ENCODE data around the gene FRMPD1.

Gene FRMPD1

GRCh38 chr9:37669232-37669631, 18.5 kb downstream of the FRMPD1 start:
- TF ChIP-seq TAF1 (IDR thresholded peaks at IDR 0.05; ENCODE audit: low read depth, low read length) (no peak), PAX5 (IDR thresholded peaks at IDR 0.05; ENCODE audit: insufficient read depth, low read length, severe bottlenecking) (no peak), POLR2A (IDR thresholded peaks at IDR 0.05; ENCODE audit: low read depth, low read length) (no peak), SPI1 (IDR thresholded peaks at IDR 0.05; ENCODE audit: low read depth, low read length) (no peak), POU2F2 (IDR thresholded peaks at IDR 0.05; ENCODE audit: low read depth, low read length) (no peak), POLR2AphosphoS5 (IDR thresholded peaks at IDR 0.05; ENCODE audit: low read depth, low read length) (no peak)
- FAIRE-seq (no peak), DNase-seq (ENCODE audit: insufficient read length, low spot score) (no peak)

DNA sequence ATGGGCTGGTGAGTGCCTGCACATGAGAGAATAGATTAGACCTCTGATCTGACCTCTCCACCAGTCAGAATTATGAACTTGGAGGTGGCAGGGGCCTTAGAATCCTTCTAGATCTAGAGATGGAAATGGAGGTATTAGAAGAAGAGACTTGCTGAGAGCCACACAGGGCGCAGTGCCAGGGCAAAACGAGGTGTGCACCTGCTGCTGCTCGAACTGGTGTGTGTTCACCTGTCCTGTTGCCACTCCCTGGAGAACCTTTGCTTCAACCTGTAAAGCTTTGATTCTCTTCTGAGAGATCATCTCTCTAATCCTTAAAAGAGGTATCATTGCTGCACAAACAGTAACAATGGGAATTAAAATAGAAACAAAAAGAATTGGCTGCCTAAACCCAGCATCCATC, 24.9 kb downstream of the FRMPD1 start:
- no peak for FAIRE-seq
- no peak for TF ChIP-seq SPI1 (IDR thresholded peaks at IDR 0.05; ENCODE audit: low read depth, low read length)
- TF ChIP-seq PAX5 (IDR thresholded peaks at IDR 0.05; ENCODE audit: insufficient read depth, low read length, severe bottlenecking): no peak
- no peak for TF ChIP-seq POU2F2 (IDR thresholded peaks at IDR 0.05; ENCODE audit: low read depth, low read length)
- no peak for TF ChIP-seq TAF1 (IDR thresholded peaks at IDR 0.05; ENCODE audit: low read depth, low read length)
- no peak for TF ChIP-seq POLR2A (IDR thresholded peaks at IDR 0.05; ENCODE audit: low read depth, low read length)
- TF ChIP-seq POLR2AphosphoS5 (IDR thresholded peaks at IDR 0.05; ENCODE audit: low read depth, low read length): no peak
- DNase-seq (ENCODE audit: insufficient read length, low spot score): no peak

GRCh38 chr9:37676411-37676830, 25.7 kb downstream of the FRMPD1 start:
- no peak for TF ChIP-seq SPI1 (IDR thresholded peaks at IDR 0.05; ENCODE audit: low read depth, low read length)
- no peak for TF ChIP-seq POU2F2 (IDR thresholded peaks at IDR 0.05; ENCODE audit: low read depth, low read length)
- TF ChIP-seq POLR2AphosphoS5 (IDR thresholded peaks at IDR 0.05; ENCODE audit: low read depth, low read length): no peak
- TF ChIP-seq POLR2A (IDR thresholded peaks at IDR 0.05; ENCODE audit: low read depth, low read length): no peak
- TF ChIP-seq PAX5 (IDR thresholded peaks at IDR 0.05; ENCODE audit: insufficient read depth, low read length, severe bottlenecking): no peak
- no peak for TF ChIP-seq TAF1 (IDR thresholded peaks at IDR 0.05; ENCODE audit: low read depth, low read length)
- DNase-seq (ENCODE audit: insufficient read length, low spot score): no peak

GRCh38 chr9:37677435-37677834, 26.7 kb downstream of the FRMPD1 start:
- no peak for TF ChIP-seq PAX5 (IDR thresholded peaks at IDR 0.05; ENCODE audit: insufficient read depth, low read length, severe bottlenecking)
- no peak for TF ChIP-seq SPI1 (IDR thresholded peaks at IDR 0.05; ENCODE audit: low read depth, low read length)
- no peak for TF ChIP-seq POLR2AphosphoS5 (IDR thresholded peaks at IDR 0.05; ENCODE audit: low read depth, low read length)
- TF ChIP-seq POLR2A (IDR thresholded peaks at IDR 0.05; ENCODE audit: low read depth, low read length): no peak
- no peak for TF ChIP-seq TAF1 (IDR thresholded peaks at IDR 0.05; ENCODE audit: low read depth, low read length)
- FAIRE-seq (no peak), DNase-seq (ENCODE audit: insufficient read length, low spot score) (no peak)

More at GRCh38 chr9:37676411-37676830, 25.7 kb downstream of the FRMPD1 start:
- no peak for FAIRE-seq

DNA sequence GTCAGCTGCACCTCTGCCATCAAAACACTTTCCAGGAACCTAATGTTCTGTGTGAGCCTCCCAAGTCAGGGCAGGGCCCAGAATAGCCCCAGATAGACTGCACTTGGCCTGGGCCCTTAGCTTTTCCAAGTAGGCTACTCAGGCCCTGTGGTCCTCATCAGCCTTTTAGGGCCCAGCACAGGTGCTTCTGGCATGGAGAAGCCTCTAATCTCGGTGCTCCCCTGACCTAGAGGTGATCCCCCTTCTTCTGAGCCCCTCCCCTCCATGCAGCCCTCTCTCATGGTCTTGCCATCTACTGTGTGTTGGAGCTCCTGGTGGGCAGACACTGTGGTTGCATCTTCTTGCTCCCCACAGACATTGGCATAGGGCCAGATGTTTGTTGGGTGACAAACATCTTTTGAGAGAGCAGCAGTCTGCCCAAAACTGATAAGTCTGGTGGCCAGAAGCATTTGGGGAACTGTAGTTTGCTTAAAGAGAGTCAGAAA, 28.1 kb downstream of the FRMPD1 start:
- FAIRE-seq (no peak), DNase-seq (ENCODE audit: insufficient read length, low spot score) (no peak)
- no peak for TF ChIP-seq SPI1 (IDR thresholded peaks at IDR 0.05; ENCODE audit: low read depth, low read length)
- TF ChIP-seq POLR2A (IDR thresholded peaks at IDR 0.05; ENCODE audit: low read depth, low read length): no peak
- TF ChIP-seq POU2F2 (IDR thresholded peaks at IDR 0.05; ENCODE audit: low read depth, low read length): no peak
- no peak for TF ChIP-seq POLR2AphosphoS5 (IDR thresholded peaks at IDR 0.05; ENCODE audit: low read depth, low read length)
- TF ChIP-seq PAX5 (IDR thresholded peaks at IDR 0.05; ENCODE audit: insufficient read depth, low read length, severe bottlenecking): no peak
- no peak for TF ChIP-seq TAF1 (IDR thresholded peaks at IDR 0.05; ENCODE audit: low read depth, low read length)

GRCh38 chr9:37679649-37680402, 29.1 kb downstream of the FRMPD1 start:
- TF ChIP-seq SPI1 (IDR thresholded peaks at IDR 0.05; ENCODE audit: low read depth, low read length) (no peak), POLR2AphosphoS5 (IDR thresholded peaks at IDR 0.05; ENCODE audit: low read depth, low read length) (no peak), POU2F2 (IDR thresholded peaks at IDR 0.05; ENCODE audit: low read depth, low read length) (no peak), POLR2A (IDR thresholded peaks at IDR 0.05; ENCODE audit: low read depth, low read length) (no peak), PAX5 (IDR thresholded peaks at IDR 0.05; ENCODE audit: insufficient read depth, low read length, severe bottlenecking) (no peak), TAF1 (IDR thresholded peaks at IDR 0.05; ENCODE audit: low read depth, low read length) (no peak)
- DNase-seq (ENCODE audit: insufficient read length, low spot score) (no peak), FAIRE-seq (no peak)

DNA sequence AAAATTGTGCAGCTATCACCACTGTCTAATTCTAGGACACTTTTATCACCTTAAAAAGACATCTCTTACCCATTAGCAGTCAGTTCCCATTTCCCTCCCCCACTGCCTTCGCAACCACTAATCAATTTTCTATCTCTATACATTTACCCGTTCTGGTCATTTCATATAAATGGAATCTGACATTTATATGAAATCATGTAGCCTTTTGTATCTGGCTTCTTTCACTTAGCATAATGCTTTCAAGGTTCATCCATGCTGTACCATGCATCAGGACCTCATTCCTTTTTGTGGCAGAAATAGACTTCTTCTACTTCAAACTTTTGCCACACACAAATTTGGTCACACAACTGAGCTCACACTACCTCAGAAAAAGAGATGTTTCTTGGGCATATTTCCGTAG, 32.2 kb downstream of the FRMPD1 start:
- DNase-seq (ENCODE audit: insufficient read length, low spot score) (no peak), FAIRE-seq (no peak)
- TF ChIP-seq PAX5 (IDR thresholded peaks at IDR 0.05; ENCODE audit: insufficient read depth, low read length, severe bottlenecking): no peak
- no peak for TF ChIP-seq TAF1 (IDR thresholded peaks at IDR 0.05; ENCODE audit: low read depth, low read length)
- TF ChIP-seq SPI1 (IDR thresholded peaks at IDR 0.05; ENCODE audit: low read depth, low read length): no peak
- TF ChIP-seq POU2F2 (IDR thresholded peaks at IDR 0.05; ENCODE audit: low read depth, low read length): no peak
- no peak for TF ChIP-seq POLR2A (IDR thresholded peaks at IDR 0.05; ENCODE audit: low read depth, low read length)
- TF ChIP-seq POLR2AphosphoS5 (IDR thresholded peaks at IDR 0.05; ENCODE audit: low read depth, low read length): no peak

DNA sequence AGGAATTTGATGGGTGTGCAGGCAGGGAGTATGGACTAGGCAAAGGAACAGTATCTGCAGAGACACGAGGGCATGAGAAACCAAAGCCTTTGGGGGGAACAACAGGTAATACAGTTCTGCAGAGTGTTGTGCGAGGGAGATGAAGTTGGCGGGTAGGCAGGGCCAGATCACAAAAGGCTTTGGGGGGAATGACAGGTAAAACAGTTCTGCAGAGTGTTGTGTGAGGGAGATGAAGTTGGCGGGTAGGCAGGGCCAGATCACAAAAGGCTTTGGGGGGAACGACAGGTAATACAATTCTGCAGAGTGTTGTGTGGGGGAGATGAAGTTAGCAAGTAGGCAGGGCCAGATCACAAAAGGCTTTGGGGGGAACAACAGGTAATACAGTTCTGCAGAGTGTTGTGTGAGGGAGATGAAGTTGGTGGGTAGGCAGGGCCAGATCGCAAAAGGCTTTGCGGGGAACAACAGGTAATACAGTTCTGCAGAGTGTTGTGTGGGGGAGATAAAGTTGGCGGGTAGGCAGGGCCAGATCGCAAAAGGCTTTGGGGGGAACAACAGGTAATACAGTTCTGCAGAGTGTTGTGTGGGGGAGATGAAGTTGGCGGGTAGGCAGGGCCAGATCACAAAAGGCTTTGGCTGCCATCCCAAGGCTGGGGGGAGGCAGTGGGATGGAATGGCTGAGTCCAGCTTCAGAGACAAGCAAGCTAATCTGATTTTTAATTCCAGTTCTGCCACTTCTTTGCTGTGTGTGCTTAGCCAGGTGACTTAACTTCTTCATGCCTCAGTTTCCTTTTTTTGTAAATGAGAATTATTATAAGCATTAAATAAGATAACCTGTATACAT, 33.0 kb downstream of the FRMPD1 start:
- FAIRE-seq (no peak), DNase-seq (ENCODE audit: insufficient read length, low spot score) (no peak)
- TF ChIP-seq TAF1 (IDR thresholded peaks at IDR 0.05; ENCODE audit: low read depth, low read length): no peak
- TF ChIP-seq POLR2A (IDR thresholded peaks at IDR 0.05; ENCODE audit: low read depth, low read length): no peak
- TF ChIP-seq POLR2AphosphoS5 (IDR thresholded peaks at IDR 0.05; ENCODE audit: low read depth, low read length): no peak
- TF ChIP-seq SPI1 (IDR thresholded peaks at IDR 0.05; ENCODE audit: low read depth, low read length): no peak
- no peak for TF ChIP-seq POU2F2 (IDR thresholded peaks at IDR 0.05; ENCODE audit: low read depth, low read length)
- no peak for TF ChIP-seq PAX5 (IDR thresholded peaks at IDR 0.05; ENCODE audit: insufficient read depth, low read length, severe bottlenecking)
